BLaER1 (cell line): Measurements from ENCODE around the gene PEAK3.

Experiments
- H3K27ac ChIP-seq: shearing (Covaris generic); formaldehyde crosslinking; 2 replicates; pipeline ENCODE4 v1.8.1; 2022
- H3K27me3 ChIP-seq: shearing (Covaris generic); formaldehyde crosslinking; 2 replicates; pipeline ENCODE4 v1.8.1; 2022
- H3K36me3 ChIP-seq: shearing (Covaris generic); formaldehyde crosslinking; 2 replicates; pipeline ENCODE4 v1.8.1; 2022
- H3K4me1 ChIP-seq: shearing (Covaris generic); formaldehyde crosslinking; 2 replicates; pipeline ENCODE4 v1.8.1; 2022
- H3K4me2 ChIP-seq: shearing (Covaris generic); formaldehyde crosslinking; 2 replicates; pipeline ENCODE4 v1.8.1; 2022
- H3K4me3 ChIP-seq: shearing (Covaris generic); formaldehyde crosslinking; 2 replicates; pipeline ENCODE4 v1.8.1; 2022
- H3K9ac ChIP-seq: shearing (Covaris generic); formaldehyde crosslinking; 2 replicates; pipeline ENCODE4 v1.8.1; 2022
- H3K9me3 ChIP-seq: shearing (Covaris generic); formaldehyde crosslinking; 2 replicates; pipeline ENCODE4 v1.8.1; 2022
- H4K20me1 ChIP-seq: shearing (Covaris generic); formaldehyde crosslinking; 2 replicates; pipeline ENCODE4 v1.8.1; 2022
- Cebpa-rat ChIP-seq: shearing (Covaris generic); IDR thresholded peaks from 2 replicates; pipeline ENCODE4 v1.8.1; 2022

PEAK3 gene

DNA sequence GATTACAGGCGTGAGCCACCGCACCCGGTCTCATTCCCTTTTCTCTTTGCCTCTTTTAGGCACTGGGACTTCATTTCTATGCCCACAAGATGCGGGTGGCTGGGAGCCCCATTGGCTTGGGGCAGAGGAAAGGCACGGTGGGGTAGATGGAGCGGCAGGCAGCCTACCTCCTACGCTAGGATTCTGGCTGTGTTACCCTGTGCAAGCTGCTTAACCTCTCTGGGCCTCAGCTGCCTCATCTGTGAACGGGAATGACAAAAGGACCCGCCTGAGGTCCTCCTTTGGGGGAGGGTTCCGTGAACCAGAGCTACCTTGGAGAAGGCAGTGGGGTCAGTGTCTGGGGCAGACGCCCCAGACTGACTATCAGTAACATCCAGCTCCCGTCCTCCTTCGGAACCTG is 35.3 kb upstream of the PEAK3 start:
- Histone ChIP-seq H3K27ac (peak overlapping the region; percentile 66), H3K4me1 (peaks cover 80% of the 10 kb centered on the region), H3K9me3 (peaks cover 11% of the 10 kb centered on the region), H3K36me3 (peaks cover 16% of the 10 kb centered on the region), H4K20me1 (peaks cover 17% of the 10 kb centered on the region), H3K4me2 (peak overlapping the region; percentile 76), H3K9ac (peak overlapping the region; percentile 57; the same call in 1 of the 2 replicates), H3K4me3 (no peak overlapping the region), H3K27me3 (no peaks in the 10 kb centered on the region)
- TF ChIP-seq Cebpa-rat: no peak

DNA sequence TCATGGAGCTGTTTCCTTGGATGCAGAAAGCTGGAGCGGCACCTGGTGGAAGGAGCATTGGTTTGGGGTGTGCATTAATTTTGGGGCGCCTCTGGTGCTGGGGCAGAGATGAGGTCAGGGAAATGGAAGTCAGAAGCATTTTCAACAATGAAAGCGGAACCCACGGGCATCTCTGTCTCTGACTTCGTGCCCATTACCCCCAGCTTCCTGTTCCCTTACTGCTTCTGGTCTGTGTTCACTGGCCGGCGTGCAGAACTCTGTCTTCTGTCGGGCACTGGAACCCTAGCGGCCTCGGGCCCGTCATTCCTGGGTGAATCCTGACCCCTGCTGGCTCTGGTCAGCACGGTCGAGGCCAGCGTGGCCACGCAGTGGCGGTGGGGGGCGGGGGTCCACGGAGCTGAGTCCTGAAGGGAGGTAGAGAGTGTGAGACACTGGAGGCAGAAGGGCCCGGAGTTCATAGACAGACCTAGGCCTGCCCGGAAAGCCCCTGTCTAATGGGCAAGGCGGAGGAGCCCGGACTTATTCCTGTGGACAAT is 33.9 kb upstream of the PEAK3 start:
- Histone ChIP-seq H3K4me2 (peak overlapping the region; percentile 76), H3K4me1 (peaks cover 76% of the 10 kb centered on the region), H3K27me3 (no peaks in the 10 kb centered on the region), H3K27ac (peak overlapping the region; percentile 77), H3K36me3 (peaks cover 3% of the 10 kb centered on the region), H3K9me3 (peaks cover 11% of the 10 kb centered on the region), H3K4me3 (0 out of 2 replicates have a peak overlapping the region, but pooled peaks have one; percentile 32), H3K9ac (peak overlapping the region; percentile 67), H4K20me1 (peaks cover 3% of the 10 kb centered on the region)
- no peak for TF ChIP-seq Cebpa-rat

DNA sequence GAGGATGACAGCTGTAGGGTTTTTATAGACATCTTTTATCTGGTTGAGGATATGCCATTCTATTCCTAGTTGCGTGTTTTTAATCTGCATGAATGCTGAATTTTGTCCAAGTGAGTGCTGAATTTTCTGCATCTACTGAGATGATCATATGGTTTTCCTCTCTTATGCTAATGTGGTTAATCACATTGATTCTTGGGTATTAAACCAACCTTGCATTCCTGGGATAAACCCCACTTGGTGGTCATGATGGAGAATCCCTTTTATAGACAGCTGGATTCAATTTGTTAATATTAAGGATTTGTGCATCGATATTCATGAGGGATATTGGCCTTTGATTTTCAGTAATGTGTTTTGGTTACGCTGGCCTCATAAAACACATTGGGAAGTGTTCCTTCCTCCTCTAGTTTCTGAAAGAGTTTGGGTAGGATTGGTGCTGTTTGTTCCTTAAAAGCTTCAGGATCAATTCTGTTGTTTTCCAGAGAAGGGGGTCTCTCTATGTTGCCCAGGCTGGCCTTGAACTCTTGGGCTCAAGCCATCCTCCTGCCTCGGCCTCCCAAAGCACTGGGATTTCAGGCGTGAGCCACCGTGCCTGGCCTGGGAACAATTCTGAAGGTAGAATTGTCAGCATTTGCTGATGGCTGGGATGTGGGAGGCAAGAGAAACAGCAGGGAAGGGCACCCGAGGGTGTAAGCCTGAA is 33.3 kb upstream of the PEAK3 start:
- TF ChIP-seq Cebpa-rat: no peak
- no peak overlapping the region for H3K9ac ChIP-seq
- H3K9me3 ChIP-seq: peaks cover 11% of the 10 kb centered on the region
- 0 out of 2 replicates have a peak, but pooled peaks cover 2% of the 10 kb centered on the region for H3K27me3 ChIP-seq
- peaks cover 77% of the 10 kb centered on the region for H3K4me1 ChIP-seq
- H3K36me3 ChIP-seq: no peaks in the 10 kb centered on the region
- no peaks in the 10 kb centered on the region for H4K20me1 ChIP-seq
- peak overlapping the region; percentile 76 for H3K4me2 ChIP-seq
- peak overlapping the region; percentile 77 for H3K27ac ChIP-seq
- no peak overlapping the region for H3K4me3 ChIP-seq

DNA sequence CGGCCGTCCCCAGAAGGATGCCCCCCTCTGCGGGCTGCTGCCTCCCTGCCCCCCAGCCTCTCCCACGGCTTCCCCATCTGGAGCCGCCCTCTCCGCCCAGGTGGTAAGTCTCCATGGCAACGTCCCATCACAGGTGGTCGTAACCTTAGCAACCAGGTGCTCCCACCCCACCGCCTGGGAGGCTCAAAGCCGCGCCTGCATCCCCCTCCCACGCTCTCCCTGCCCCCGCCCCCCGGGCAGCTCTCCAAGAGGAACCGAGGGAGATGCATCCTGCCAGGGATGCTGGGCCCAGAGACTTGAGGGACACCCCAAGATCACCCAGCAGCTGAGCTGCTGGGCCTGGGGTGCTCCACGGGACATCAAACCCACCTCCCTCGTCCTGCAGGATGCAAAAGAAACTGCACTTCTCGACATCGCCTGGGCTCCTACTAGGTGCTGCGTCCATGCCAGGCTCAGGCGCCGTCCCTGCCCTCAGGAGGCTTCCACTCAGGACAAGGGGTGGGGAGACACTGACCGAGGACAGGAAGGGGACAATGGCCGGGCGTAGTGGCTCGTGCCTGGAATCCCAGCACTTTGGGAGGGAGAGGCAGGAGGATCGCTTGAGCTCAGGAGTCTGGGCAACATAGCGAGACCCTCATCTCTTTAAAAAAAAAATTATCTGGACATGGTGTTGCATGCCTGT is 31.0 kb upstream of the PEAK3 start:
- Histone ChIP-seq H3K4me2 (peak overlapping the region; percentile 40), H3K4me1 (peaks cover 76% of the 10 kb centered on the region), H3K4me3 (no peak overlapping the region), H3K9ac (no peak overlapping the region), H3K27ac (no peak overlapping the region), H3K27me3 (peaks cover 25% of the 10 kb centered on the region), H4K20me1 (no peaks in the 10 kb centered on the region), H3K36me3 (no peaks in the 10 kb centered on the region), H3K9me3 (peaks cover 11% of the 10 kb centered on the region)
- TF ChIP-seq Cebpa-rat: no peak

DNA sequence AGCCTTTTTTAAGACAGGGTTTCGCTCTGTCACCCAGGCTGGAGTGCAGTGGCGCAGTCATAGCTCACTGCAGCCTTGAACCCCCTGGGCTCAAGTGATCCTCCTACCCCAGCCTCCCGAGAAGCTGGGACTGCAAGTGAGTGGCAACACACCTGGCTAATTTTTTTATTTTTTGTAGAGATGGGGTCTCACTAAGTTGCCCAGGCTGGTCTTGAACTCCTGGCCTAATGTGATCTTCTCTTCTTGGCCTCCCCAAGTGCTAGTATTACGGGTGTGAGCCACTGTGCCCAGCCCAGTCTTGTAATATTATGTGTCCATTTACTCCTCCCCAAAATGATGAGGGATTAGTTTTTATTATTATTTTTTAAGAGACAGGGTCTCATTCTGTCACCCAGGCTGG is 29.1 kb upstream of the PEAK3 start:
- H3K4me3 ChIP-seq: no peak overlapping the region
- peaks cover 11% of the 10 kb centered on the region for H3K9me3 ChIP-seq
- peaks cover 17% of the 10 kb centered on the region for H4K20me1 ChIP-seq
- no peak overlapping the region for H3K4me2 ChIP-seq
- H3K4me1 ChIP-seq: peaks cover 73% of the 10 kb centered on the region
- no peaks in the 10 kb centered on the region for H3K36me3 ChIP-seq
- no peak for TF ChIP-seq Cebpa-rat
- peaks cover 43% of the 10 kb centered on the region for H3K27me3 ChIP-seq
- no peak overlapping the region for H3K27ac ChIP-seq
- H3K9ac ChIP-seq: no peak overlapping the region

DNA sequence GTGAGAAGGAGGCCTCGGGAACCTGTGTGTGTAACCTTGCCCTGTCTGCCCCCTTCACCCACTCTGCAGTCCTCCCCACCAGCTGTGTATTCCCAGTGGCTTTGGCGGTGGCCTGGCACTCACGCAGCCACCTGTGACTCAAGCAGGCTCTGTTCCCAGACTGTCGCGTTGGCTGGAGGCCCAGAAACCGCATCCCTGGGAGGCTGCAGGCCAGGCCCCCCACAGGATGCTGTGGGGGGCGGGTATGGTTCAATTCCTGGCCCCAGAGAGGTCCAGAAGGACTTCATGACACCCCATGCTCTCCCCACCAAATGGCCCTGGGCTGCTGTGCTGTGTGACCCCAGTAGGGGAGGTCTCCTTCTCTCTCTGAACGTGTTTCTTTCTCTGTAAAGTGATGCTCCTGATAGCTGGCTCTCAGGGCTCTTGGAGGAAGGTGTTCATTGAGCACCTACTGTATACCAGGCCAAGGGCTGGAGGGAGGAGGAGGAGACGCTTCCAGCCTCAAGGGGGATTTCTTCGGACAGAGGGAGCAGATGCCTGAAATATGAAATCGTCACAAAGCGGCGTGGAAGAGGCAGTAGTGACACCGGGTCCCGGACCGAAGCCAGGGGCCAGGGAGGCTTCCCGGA is 27.9 kb upstream of the PEAK3 start:
- peaks cover 30% of the 10 kb centered on the region for H4K20me1 ChIP-seq
- H3K27ac ChIP-seq: no peak overlapping the region
- H3K4me3 ChIP-seq: no peak overlapping the region
- no peak for TF ChIP-seq Cebpa-rat
- H3K36me3 ChIP-seq: no peaks in the 10 kb centered on the region
- H3K4me2 ChIP-seq: peak overlapping the region; percentile 81
- peaks cover 78% of the 10 kb centered on the region for H3K4me1 ChIP-seq
- peaks cover 56% of the 10 kb centered on the region for H3K27me3 ChIP-seq
- peaks cover 5% of the 10 kb centered on the region for H3K9me3 ChIP-seq
- H3K9ac ChIP-seq: no peak overlapping the region

DNA sequence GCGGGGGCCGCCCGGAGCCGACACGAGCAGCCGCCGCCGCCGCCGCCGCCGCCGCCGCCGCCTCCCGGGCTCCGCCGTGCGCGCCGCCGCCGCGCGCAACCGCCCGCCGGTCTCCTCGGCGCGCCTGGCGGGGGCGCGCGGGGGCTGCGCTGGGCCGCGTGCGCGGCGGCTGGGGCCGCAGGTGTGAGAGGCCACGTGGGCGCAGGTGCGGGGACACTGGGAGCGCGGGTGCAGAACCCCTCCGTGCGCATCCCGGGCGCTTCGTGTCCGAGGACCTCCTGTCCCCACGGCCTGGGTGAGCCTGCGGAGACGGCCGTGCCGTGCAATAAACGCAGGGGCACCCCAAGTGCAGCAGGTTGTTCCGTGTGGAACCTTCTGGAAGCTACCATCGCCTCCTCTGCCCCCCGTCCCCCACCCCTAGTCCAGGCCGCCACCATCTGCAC is 26.2 kb upstream of the PEAK3 start, which contains the start of gene LINGO3:
Gene LINGO3 (minus strand): TSS at position 41 of the 443 bp plus-strand sequence. CDS start 16,378 bp downstream, outside the sequence.
- Histone ChIP-seq H3K9ac (no peak within 1 kb of the TSS), H3K27ac (no peak within 1 kb of the TSS), H3K27me3 (peaks cover 73% of the 10 kb centered on the region), H4K20me1 (peaks cover 46% of the 10 kb centered on the region), H3K36me3 (no peaks in the 10 kb centered on the region), H3K9me3 (no peaks in the 10 kb centered on the region), H3K4me3 (peak within 1 kb of the TSS; percentile 57), H3K4me1 (peaks cover 89% of the 10 kb centered on the region), H3K4me2 (peak within 1 kb of the TSS; percentile 81)
- TF ChIP-seq Cebpa-rat: no peak

DNA sequence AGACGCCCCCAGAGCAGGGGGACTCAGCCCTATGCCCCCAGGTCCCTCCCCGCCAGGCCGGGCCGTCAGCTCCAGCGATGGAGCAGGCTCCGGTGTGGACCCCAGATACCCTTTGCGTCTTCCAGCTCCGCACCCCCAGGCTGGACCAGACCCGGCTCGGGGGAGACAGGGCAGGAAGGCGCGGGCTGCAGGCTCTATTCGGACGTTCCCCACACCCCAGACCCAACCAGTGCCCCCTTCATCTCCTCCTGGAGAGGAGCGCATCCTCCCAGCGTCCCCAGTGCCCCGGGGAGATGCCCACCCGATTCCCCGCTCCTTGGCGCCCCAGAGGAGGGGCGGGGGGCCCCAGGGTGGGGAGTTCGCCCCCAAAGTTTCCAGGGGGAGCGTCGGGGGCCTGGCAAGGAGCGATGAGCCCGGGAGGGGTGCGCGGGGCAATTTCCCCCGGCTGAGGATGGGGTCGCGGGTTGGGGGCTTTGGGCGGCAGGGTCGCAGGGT is 25.6 kb upstream of the PEAK3 start:
- Histone ChIP-seq H3K27ac (no peak overlapping the region), H3K9ac (no peak overlapping the region), H3K27me3 (peaks cover 79% of the 10 kb centered on the region), H3K4me1 (peaks cover 89% of the 10 kb centered on the region), H3K36me3 (no peaks in the 10 kb centered on the region), H3K4me2 (peak overlapping the region; percentile 81), H4K20me1 (peaks cover 51% of the 10 kb centered on the region), H3K4me3 (peak overlapping the region; percentile 57), H3K9me3 (no peaks in the 10 kb centered on the region)
- TF ChIP-seq Cebpa-rat: no peak

DNA sequence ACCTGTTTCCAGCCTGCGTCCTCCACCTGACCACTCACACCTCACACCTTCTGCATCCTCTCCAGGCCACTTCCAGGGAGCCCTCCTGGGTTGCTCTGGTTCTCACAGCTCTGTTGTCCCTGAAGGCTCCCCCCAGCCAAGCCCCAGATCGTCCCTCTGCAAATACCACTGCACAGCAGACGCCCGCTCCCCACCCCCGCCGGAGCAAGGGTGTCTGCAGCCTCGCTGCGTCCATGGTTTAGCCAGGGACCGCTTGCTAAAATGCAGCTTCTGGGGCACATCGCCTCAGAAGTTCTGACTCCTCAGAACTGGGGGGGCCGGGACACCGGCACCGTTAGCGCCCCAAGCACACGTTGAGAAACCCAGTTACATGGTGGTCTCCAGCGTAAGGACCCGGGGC is 25.0 kb upstream of the PEAK3 start:
- no peak for TF ChIP-seq Cebpa-rat

More for the DNA sequence above, 25.0 kb upstream of the PEAK3 start:
- Histone ChIP-seq H3K9ac (no peak overlapping the region), H3K4me2 (peak overlapping the region; percentile 81; the same call in 1 of the 2 replicates), H3K27me3 (peaks cover 84% of the 10 kb centered on the region), H3K4me3 (no peak overlapping the region), H3K4me1 (peaks cover 90% of the 10 kb centered on the region), H3K27ac (no peak overlapping the region), H3K9me3 (no peaks in the 10 kb centered on the region), H3K36me3 (no peaks in the 10 kb centered on the region), H4K20me1 (peaks cover 57% of the 10 kb centered on the region)
